Measurements from ENCODE around the gene SLAMF9. TPM values are rescaled to one million over a fixed set of nuclear protein-coding genes. Genes with fewer than 3 reads are reported as not detected.

Gene SLAMF9
- polyA plus RNA-seq, 5 donors = not detected

DNA sequence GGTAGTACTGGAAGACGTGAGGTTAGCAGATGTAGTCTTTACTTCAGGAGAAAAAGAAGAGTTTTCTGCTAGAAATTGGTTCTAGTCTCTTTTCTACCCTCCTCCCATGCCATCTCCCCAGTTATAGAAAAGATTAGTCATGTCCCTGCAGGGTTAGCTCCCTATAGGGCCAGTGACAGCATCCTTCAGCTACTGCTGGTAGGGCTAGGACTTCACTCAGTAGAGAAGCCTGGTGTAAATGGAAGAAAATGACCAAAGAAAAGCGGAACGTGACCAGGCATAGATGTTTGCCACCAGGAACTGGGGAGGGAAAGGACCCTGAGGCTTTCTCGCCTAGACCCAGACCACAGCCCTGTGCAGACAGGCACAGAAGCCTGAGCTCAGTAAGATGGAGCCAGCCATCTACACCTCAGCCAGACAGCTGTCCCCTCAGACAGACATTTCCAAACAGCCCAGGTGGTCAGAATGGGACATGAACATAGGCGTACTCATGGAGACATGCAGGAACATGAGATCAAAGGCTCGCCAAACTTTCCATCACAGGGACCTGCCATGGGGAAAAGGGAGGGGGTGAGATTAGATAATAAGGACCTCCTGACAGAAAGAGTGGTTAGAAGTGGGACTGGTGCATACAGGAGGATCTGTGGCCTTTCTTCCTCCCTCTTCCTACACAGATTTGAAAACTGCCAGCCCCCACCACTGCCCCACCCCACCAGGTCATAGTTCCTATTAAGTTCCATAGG lies 23.5 kb upstream of the SLAMF9 start:
- DNase-seq = no peak

DNA sequence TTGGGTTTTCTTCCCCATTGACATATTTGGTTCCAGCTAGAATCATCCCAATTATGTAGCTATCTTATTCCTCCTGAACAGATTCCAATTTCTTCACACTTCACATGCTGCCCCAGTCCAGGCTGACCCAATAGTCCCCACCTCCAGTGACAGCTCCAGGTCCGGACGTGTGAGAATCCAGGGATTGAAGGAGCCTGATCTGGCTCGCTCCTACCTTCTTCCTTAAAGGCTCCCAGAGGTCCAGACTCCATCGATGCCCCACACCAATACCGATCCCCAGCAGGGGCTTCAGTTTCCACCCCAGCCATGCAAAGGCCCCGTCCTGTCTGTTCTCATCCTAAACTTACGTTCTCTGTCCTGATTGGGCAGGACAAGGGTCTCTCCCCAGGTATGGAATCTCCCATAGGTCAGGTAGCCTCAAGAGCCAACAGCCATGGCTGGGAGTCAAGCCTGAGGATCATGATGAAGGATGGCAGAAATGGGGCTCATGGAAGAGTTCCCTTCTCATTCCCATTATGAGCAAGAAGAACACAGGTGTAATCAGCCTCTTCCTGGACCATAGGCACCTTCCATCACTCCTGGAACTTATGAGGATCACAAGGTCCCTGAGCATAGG lies 20.4 kb upstream of the SLAMF9 start:
- DNase-seq = no peak

DNA sequence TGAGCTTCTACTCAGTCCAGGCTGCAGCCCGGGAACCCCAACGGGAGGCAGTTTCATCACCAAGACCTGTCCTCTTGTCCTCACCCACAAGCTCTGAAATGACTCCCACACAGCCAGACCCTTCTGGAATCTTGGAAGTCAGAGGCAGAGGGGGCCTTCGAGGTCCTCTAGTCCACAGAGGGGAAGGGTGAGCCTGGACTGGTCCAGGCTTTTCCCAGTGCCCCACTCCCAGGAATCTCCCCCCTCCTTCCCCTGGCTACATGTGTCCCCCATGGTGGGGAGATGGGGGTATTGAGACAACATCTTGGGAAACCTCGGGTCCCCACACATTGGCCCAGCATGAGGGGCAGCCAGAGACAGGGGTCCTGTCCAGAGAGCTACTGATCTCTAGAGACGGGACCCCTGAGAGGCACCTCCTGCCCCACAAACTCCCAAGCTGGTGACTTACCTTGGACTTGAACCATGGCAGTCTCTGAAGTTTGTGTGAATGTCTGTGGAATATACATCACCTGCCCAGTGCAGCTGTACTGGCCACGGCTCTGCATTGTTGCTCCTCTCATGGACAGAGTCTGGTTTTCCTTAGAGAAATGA lies 19.4 kb upstream of the SLAMF9 start:
- DNase-seq = no peak

DNA sequence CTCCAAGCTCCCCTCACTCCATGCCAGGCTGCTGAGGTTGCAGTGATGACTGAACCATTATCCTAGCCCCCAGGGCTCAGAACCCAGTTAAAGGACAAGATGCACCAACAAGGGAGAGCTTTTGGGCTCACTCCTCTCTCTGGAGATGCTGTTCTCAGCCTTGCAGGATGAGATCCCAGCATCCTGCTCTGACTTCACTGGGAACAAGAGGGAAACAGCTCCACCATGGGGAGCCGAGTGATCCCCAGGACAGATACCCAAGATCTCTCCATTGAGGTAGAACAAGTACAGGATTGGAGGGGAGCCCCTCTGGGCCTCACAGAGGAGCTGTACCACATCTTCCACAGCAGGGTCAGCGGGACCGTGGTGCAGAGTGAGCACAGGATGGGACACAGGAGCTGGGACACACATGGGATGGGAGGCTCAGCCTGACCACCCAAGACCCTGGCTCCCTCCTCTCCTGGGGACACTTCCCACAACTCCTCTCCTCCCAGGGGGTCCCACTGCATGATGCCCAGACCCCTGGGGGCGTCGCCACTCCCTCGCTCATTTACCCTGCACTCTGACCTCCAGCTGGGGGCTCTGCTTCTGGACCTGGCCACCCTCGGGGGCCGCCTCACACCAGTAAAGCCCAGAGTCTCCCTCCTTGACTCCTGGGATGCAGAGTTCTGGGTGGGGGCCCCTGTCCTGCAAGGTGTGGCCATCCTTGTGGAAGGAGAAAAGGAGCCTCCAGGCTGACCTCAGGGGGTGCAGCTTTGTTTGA lies 18.6 kb upstream of the SLAMF9 start:
- DNase-seq = no peak

DNA sequence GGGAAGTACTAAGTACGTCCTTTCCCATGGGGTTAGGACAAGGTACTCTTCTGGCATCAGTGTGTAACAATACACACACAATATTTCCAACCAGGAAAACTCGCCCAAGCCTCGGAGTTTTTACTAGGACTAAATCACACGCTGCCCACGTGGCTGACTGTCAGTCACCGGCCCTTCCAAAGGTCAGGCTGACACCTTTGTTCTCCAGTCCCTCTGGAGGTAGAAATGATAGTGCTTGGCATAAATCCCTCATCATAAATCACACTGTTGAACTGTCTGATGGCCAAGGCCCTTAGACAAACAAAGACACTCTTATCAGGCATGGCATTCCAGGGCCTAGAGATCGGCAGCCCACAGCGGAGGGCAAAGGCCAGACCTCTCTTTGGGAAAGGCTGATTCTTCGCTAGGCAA lies 16.9 kb upstream of the SLAMF9 start:
- no peak for DNase-seq

DNA sequence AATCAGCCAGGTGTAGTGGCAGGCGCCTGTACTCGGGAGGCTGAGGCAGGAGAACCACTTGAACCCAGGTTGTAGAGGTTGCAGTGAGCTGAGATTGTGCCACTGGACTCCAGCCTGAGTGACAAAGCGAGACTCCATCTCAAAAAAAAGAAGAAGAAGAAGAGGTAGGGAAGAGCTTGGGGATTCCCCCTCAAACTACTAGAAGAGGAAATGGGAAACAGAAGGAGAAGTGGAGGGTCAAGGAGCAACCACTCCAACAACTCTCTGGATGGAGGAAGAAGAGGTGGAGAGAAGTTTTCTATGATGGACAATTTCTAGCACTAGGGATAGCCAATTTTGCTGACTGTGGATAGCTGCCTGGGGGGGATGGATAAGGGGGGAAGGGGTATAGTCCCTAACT lies 14.9 kb upstream of the SLAMF9 start:
- DNase-seq = no peak

DNA sequence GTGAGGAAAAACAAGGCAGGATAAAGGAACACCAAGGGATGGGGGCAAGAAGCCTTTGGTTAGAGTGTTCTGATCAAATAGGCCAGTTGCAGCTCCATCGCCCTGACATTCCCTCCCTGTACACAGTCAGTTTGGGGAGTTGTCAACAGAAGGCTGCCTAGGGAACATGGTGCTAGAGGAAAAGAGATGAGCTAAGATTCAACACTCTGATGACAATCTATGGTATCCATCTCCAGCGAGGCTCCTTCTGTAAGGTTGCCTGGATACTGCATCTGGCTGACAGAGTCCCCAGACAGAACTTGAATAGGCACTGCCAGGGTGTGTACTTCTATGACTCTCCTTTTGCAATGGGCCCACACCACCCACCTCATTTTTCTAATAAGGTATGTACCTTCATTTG lies 11.2 kb upstream of the SLAMF9 start:
- no peak for DNase-seq

DNA sequence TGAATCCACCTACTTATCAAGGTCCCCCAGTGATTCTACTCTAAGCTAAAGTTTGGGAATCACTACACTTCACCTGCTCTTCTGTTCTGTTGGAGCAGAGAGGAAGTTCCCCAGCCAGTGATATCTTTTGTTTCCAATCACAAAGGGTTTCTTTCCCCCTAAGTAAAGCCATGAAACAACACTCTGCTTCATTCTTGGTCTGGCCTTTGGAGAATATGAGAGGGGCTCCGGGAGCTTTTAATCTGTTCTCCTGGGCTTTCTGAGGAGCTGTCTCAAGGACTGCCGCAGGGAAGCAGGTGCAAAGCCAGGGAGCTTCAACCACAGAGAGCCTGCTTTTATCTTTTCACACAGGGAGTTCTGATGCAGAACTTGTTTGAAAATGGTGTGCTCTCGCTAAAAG lies 10.1 kb upstream of the SLAMF9 start:
- DNase-seq = no peak

DNA sequence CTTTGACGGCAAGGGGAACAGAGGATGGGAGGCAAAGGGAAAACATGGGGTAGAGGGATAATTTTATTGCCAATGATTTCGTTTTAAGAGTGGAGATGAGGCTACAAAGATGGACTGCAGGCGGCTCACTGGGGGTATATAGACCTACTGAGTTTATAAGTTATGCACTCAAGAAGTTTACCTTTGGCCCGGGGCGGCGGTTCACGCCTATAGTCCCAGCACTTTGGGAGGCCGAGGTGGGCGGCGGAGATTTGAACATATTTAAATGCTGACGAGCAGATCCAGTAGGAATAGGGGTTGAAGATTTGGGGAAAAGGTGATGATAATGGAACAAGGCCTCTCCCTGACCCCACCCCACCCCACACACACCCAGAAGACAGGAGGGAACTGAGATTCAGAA lies 8.1 kb upstream of the SLAMF9 start:
- DNase-seq = no peak

DNA sequence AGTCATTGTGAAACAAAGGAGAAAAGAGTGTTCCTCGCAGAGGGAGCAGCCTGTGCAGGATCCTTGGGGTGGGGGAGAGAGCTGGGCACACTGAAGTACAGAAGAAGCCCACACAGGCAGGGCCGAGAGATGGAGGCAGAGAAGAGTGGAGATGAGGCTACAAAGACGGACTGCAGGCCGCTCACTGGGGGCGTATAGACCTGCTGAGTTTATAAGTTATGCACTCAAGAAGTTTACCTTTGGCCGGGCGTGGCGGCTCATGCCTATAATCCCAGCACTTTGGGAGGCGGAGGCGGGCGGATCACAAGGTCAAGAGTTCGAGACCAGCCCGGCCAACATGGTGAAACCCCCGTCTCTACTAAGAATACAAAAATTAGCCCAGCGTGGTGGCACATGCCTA lies 7.6 kb upstream of the SLAMF9 start:
- no peak for DNase-seq

DNA sequence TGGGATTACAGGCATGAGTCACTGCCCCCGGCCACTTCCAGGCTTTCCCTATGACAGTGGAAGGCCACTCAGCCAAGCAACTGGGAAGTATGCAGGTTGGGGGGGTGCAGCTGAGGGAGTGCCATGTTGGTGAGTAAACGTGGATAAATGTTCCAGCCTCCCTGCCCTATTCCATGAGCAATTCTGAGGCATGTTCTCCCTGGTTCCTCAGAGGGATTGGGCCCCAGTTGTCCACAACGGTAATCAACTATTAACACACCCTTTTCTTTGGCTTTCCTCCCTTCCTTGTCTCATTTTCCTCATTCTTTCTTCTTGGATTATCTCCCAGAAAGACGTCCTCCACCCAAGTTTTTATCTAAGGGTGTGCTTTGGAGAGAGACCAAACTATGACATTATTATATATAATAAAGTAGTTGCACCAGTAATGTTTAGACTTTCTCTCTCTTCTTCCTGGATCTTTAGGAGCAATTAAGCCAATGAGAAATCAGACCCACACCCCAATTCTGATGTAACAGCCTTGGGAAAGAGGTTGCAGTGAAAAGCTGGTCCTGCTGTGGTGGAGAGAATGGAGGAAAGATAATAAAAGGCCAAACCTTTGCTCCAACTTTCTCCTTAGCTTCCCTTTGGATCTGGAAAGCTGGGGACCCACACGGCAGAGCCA lies 6.8 kb upstream of the SLAMF9 start:
- no peak for DNase-seq

DNA sequence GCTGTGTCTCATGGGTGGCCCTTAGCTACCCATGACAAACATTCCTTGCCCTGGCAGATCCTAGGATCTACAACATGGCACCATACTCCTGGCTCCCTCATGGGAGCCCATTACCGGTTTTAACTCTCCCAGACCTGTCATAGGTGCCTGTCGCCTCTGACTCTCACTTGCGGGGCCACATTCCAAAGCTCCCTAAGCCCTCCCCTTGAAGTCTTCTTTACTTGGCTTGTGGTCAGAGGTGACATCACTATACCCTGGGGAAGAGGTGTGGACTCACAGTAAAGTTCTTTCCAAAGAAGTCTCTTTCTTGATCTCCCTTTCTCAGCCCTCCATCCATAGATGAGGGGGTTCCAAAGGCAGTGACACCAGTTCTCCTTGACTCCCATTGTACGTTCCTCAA lies 5.4 kb upstream of the SLAMF9 start:
- DNase-seq = no peak

DNA sequence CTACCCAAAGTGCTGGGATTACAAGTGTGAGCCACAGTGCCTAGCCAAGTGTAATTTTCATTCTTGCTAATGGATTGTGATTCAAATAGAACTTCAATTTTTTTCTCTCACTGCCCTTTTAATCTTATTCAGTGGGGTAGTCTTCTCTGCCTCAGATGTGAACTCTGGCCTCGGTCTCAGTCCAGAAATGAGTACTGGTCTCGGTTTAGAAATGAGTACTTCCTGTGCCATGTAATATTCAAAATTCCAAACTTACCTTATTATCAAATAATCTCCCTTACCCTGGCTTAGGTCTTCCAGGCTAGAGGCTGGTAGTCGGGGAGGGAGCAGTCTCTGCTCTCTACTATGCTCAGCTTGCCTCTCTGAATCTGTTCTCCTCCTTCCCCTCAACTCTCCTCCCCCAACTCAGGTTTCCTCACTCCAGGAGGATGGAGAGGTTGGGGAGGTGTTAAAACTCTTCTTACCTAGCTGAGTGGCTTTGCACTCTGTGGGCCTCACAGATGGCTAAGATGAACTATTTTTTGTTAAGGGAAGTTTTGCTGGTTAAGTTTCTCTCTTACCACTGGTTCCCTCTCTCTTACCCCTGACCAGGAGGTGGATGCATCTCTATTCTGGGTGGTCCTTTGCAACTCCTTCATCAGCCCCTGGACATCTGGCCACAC lies 4.8 kb upstream of the SLAMF9 start:
- no peak for DNase-seq

DNA sequence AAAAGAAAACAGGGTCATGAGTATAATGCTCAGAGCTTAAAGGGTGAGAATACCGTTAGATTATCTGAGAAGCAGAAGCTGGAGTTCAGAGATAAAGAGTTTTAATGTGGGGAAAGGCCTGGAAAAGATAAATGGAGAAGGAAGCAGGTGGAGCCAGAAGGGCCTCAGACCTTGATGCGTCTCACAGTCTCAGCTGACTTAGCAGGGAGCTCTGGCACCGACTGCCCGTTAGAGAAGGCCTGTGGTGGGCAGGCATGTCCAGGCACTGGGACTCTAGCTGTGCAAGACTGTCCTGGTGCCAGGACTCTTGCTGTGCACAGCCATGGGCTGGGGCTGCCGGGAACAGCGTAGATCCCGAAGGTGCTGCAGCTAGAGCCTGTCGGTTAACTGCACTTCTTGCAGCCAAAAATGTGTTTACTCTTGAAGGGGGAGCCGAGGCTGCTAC lies 3.8 kb upstream of the SLAMF9 start:
- DNase-seq = no peak

DNA sequence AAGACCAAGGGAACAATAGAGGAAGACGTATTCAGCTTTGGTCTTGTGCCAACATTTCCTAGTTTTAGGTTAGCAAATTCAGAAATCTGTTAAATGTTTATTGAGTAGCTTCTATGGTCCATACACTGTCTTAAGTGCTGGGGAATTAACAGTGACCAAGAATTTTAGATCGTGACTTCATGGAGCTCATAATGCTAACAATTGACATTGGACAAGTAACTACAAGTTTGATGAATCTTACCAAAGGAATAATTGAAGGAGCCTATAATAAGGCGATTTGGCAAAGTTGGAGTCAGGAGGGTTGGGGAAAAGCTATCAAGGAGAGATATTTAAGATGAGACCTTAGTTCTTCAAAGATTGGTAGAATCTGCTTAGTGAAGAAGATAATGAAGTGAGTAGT lies 1.4 kb upstream of the SLAMF9 start:
- DNase-seq = no peak

DNA sequence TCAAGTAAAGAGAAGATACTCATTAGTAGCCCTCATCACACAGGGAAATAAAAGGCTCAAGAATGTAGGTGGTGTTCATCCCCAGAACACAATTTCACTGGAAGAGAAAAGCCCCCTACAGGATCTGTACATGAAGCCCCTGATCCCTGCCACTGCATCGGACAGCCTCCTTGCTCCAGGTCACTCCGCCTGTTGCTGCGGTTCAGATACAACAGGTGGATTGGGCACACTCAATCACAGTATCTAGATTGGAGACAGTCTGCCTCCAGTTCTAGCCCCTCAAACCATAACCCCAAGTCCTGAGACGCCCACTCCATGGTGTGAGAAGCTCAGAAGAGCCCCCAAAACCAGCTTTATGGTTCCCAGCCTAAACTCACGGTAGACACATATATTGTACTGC lies 1.1 kb downstream of the SLAMF9 start:
- no peak for DNase-seq

DNA sequence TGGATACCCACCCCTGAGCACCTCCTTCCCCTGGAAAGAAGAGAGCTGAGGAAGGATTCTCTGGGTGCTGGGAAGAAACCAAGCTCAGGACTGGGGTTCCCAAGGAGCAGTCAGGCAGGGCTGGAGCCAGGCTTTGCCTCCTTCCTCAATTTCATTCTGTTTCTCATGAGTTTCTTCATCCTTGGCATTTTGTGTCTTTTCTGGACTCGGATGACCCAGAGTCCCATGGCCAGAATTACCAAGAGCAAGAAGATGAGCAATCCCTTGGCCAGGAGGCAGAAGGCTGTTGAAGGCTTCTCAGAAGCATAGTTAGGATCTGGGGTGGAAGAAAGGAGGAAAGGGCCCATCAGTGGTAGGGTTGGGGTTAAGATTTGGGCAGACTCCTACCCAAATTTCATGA lies 2.5 kb downstream of the SLAMF9 start:
- DNase-seq = no peak

DNA sequence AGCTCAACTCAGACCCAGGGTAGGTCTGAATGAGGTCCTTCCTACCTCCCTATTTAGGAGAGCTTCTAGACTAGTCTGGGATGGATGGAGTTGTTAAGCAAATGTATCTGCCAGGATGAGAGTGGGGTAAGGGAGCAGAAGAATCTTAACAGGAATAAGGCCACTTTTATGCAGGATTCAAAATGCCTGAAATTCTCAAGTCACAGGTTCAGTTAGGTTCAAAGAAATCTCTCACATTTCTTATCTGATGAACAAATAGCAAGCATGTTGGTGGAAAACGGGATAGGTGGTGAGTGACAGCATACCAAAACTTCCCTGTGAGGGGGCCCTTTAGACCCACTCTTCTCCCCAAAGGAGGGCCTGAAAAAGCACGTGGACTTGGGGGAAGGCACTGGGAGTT lies 3.0 kb downstream of the SLAMF9 start:
- DNase-seq = no peak

DNA sequence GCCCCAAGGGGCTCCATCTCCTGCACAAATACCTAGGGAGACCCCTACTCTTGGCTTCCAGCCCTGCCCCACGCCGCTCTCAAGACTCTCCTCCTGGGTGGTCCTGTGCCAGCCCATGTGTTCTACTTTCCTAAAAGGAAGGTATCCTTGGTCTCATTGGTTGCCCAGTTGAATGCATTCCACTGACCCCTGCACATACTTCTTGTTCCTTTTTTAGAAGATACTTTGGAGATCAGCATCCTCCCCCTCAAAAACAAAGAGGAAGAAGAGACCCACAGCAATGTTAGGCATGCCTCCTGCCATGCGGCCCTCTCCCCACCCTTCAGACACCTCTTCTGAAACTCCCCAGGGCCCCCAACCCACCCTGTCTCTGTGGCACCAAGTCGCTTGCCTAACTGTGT lies 4.1 kb downstream of the SLAMF9 start:
- no peak for DNase-seq

DNA sequence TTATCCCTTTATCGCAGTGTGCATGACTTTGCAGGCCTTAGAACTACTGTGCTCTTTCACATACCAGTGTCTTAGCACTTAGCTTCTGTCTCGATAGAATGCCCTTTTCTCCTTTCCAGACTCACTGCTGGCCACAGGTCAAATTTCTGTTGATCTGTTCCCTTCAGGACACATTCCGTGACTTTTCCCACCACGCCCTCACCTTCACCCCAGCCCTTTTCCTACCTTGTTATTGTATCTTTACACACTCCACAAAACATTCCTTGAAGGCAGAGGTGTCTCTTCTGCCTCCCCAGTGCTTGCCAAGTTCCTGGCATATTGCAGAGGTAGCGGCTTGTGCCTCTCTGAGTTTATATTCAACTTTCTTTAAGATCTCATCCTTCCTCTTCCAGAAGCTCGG lies 4.9 kb downstream of the SLAMF9 start:
- no peak for DNase-seq

DNA sequence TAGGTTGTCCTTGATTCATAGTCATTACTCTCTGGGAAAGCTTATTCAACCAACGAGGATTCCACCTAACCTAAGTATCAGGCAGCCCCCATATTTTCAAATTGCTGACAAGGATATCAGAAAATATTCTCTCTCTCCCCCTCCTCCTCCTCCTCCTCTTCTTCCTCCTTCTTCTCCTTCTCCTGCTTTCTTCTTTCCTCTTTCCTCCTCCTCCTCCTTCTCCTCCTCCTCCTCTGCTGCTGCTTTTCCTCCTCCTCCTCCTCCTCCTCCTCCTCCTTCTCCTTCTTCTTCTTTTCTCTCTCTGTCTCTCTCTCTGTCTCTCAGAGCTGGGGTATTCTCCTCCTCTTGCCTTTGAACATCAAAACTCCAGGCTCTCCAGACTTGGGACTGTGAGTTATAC lies 6.1 kb downstream of the SLAMF9 start:
- no peak for DNase-seq

All from right lung (tissue), 5 donors.